Stimulated activated CD8-positive, alpha-beta memory T cell treated with anti-CD3 and anti-CD28 coated beads, Interleukin-12 subunit alpha, Interleukin-12 subunit beta, amount 100 ng/mL, for 24 hours (primary cell): ENCODE data around the gene SFR1.
"Not testable (repeated sequence)": the region's sequence is repeated elsewhere in the genome, so short reads cannot be mapped to it uniquely, and the experiment has no call there.

ENCODE experiments used
- DNase-seq: peaks from one replicate; pipeline ENCODE4 v3.0.0-alpha.2; 2020; ENCODE audit errors: extremely low read depth

The SFR1 gene

GRCh38 chr10:104174136-104174535, 52.2 kb downstream of the SFR1 start:
- DNase-seq, result not testable (repeated sequence)
